ENCODE data around the gene NAA16.

GRCh38 chr13:41361491-41361890 lies 50.4 kb downstream of the NAA16 start:
- no peak for TF ChIP-seq CTCF (conservative IDR thresholded peaks at IDR 0.05)
- TF ChIP-seq EZH2 (IDR thresholded peaks at IDR 0.05; ENCODE audit: low read depth) = no peak

Data from PC-9 (cell line).